Measurements from ENCODE around the gene NFILZ. TPM values are rescaled to one million over a fixed set of nuclear protein-coding genes. Genes with fewer than 3 reads are reported as not detected.

The NFILZ gene
- total RNA-seq (2022; extraction: Qiagen RNA extraction; ENCODE audit: low read depth): not detected in 5 replicates

DNA sequence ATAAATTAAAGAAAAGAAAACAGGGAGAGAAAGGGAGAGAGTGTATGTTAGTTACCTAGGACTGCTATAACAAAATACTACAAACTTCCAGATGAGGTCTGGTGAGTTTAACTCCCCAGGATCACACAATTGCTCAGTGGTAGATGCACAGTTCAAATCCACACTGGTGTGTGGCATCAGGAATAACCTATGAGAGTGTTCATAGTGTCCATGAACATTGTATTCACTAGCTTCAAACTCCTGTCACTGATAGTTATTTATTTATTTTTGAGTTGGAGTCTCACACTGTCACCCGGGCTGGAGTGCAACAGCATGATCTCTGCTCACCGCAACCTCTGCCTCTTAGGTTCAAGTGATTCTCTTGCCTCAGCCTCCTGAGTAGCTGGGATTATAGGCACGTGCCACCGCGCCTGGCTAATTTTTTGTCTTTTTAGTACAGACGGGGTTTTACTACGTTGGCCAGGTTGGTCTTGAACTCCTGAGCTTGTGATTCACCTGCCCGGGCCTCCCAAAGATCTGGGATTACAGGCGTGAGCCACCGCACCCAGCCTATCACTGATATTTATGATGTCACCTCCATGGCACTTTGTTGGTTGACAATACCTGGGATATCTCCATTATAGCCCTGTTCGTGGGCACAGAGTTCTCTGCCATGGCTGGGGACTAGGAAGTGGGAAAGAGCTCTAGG is at the start of gene NFILZ:
TSS of gene NFILZ (plus strand) at position 638 of the 688 bp plus-strand sequence. CDS start 46,133 bp downstream, outside the sequence.

GRCh38 chr19:8610041-8610935 is 20.1 kb upstream of the NFILZ start, which contains the start of gene ADAMTS10:
TSS of gene ADAMTS10 (minus strand) at chr19:8610715. CDS start at chr19:8605710, 5,005 bp downstream.

Other genes starting within 250 kb of the NFILZ start
- 84.0 to 105 TPM (median 95.6 TPM) in 5 replicates for gene RAB11B, start 240.3 kb upstream of the NFILZ start, total RNA-seq (2022; extraction: Qiagen RNA extraction; ENCODE audit: low read depth)
- gene MARCHF2, start 217.3 kb upstream of the NFILZ start, total RNA-seq (2022; extraction: Qiagen RNA extraction; ENCODE audit: low read depth): 14.9 to 19.0 TPM (median 16.5 TPM) in 5 replicates
- 221 to 292 TPM (median 241 TPM) in 5 replicates for gene HNRNPM, start 185.7 kb upstream of the NFILZ start, total RNA-seq (2022; extraction: Qiagen RNA extraction; ENCODE audit: low read depth)
- gene PRAM1, start 128.0 kb upstream of the NFILZ start, total RNA-seq (2022; extraction: Qiagen RNA extraction; ENCODE audit: low read depth): 0.17 to 0.31 TPM (median 0.28 TPM) in 3 of 5 replicates, not detected in the others
- gene ZNF414, start 116.5 kb upstream of the NFILZ start, total RNA-seq (2022; extraction: Qiagen RNA extraction; ENCODE audit: low read depth): 14.2 to 19.0 TPM (median 17.5 TPM) in 5 replicates
- gene MYO1F, start 53.2 kb upstream of the NFILZ start, total RNA-seq (2022; extraction: Qiagen RNA extraction; ENCODE audit: low read depth): 0.25 to 0.65 TPM (median 0.32 TPM) in 5 replicates
- gene ADAMTS10, start 19.9 kb upstream of the NFILZ start, total RNA-seq (2022; extraction: Qiagen RNA extraction; ENCODE audit: low read depth): 10.7 to 19.6 TPM (median 15.0 TPM) in 5 replicates
- not detected in 5 replicates for gene ACTL9, start 68.2 kb downstream of the NFILZ start, total RNA-seq (2022; extraction: Qiagen RNA extraction; ENCODE audit: low read depth)
- gene OR2Z1, start 91.0 kb downstream of the NFILZ start, total RNA-seq (2022; extraction: Qiagen RNA extraction; ENCODE audit: low read depth): not detected in 5 replicates
- gene ZNF558, start 201.7 kb downstream of the NFILZ start, total RNA-seq (2022; extraction: Qiagen RNA extraction; ENCODE audit: low read depth): 4.6 to 7.4 TPM (median 7.0 TPM) in 5 replicates
- gene MBD3L1, start 201.7 kb downstream of the NFILZ start, total RNA-seq (2022; extraction: Qiagen RNA extraction; ENCODE audit: low read depth): not detected in 5 replicates